Measurements from ENCODE around the gene CABCOCO1. TPM values are rescaled to one million over a fixed set of nuclear protein-coding genes. Genes with fewer than 3 reads are reported as not detected.
"Not testable (repeated sequence)": the region's sequence is repeated elsewhere in the genome, so short reads cannot be mapped to it uniquely, and the experiment has no call there.

CABCOCO1 gene
- total RNA-seq, 1 experiment from 2014 or later = not detected

GRCh38 chr10:61642676-61643075, 20.1 kb upstream of the CABCOCO1 start:
- peak; percentile 36 for DNase-seq (ENCODE audit: low read depth)

GRCh38 chr10:61643316-61643751, 19.4 kb upstream of the CABCOCO1 start:
- no peak for DNase-seq (ENCODE audit: low read depth)

GRCh38 chr10:61653699-61654098, 9.0 kb upstream of the CABCOCO1 start:
- DNase-seq (ENCODE audit: low read depth) = no peak

- no peak for DNase-seq (ENCODE audit: low read depth)
Observed at GRCh38 chr10:61655335-61655851, 7.3 kb upstream of the CABCOCO1 start.

DNA sequence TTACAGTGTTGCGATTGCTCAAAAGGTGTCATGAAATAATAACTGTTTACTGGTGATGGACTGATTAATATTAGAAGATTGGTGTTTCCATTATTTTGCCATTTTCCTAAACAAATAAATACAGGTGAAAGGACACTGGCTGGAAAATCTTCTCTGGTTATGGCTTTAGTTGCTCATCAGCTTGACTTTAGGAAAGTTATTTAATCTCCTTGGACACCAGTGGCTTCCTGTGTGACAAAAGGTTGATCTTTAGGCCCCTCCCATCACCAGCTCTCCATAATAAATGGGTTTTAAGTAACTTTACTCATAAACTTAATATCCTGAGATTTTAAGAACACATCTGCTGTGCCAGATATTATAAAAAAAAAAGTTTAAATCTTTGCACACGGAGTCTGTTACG, 737 bp downstream of the CABCOCO1 start:
- no peak for DNase-seq (ENCODE audit: low read depth)

DNA sequence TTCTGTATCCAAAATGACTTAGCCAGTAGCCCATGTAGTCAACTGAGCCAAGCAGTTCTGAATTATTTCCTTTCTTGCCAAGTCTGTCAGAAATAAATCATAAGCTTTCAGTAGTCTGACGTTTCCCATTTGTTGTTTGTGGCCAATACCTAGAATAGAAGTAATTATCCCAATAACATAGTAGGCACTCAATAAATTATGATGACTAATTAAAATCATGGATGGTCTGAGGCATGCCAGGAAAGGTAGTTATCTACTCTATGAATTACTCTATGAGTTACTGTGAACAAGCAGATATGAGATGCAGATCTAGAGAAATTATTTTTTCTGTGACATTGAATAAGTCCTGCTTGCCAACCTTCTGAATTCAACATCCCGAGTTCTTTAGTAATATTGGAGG, 2.3 kb downstream of the CABCOCO1 start:
- DNase-seq (ENCODE audit: low read depth) = no peak

GRCh38 chr10:61669161-61669725, 6.5 kb downstream of the CABCOCO1 start:
- DNase-seq (ENCODE audit: low read depth) = no peak

- DNase-seq (ENCODE audit: low read depth) = no peak
Observed at GRCh38 chr10:61669849-61670248, 7.1 kb downstream of the CABCOCO1 start.

DNA sequence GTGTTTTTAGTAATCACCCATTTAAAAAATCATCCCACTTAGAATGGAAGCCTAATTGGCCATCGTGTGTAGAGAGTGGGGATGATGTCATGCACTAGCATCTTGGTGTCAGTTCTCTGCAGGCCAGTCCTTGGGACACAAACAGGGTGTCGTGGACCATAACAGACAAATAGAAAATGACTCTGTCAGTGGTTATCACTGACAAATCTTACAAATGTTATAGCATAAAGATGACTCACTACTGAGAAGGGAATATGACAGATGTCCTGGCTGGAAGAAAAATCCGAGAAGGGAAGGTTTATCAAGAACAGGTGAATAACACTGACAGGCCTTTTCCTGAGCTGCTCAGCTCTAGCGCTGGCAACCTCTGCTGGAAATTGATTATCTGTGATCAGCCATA, 10.6 kb downstream of the CABCOCO1 start:
- DNase-seq (ENCODE audit: low read depth) = peak; percentile 1

GRCh38 chr10:61682323-61682722, 19.6 kb downstream of the CABCOCO1 start:
- no peak for DNase-seq (ENCODE audit: low read depth)

- DNase-seq (ENCODE audit: low read depth) = no peak
Observed at GRCh38 chr10:61683319-61683718, 20.6 kb downstream of the CABCOCO1 start.

GRCh38 chr10:61684894-61685507, 22.3 kb downstream of the CABCOCO1 start:
- no peak for DNase-seq (ENCODE audit: low read depth)

DNA sequence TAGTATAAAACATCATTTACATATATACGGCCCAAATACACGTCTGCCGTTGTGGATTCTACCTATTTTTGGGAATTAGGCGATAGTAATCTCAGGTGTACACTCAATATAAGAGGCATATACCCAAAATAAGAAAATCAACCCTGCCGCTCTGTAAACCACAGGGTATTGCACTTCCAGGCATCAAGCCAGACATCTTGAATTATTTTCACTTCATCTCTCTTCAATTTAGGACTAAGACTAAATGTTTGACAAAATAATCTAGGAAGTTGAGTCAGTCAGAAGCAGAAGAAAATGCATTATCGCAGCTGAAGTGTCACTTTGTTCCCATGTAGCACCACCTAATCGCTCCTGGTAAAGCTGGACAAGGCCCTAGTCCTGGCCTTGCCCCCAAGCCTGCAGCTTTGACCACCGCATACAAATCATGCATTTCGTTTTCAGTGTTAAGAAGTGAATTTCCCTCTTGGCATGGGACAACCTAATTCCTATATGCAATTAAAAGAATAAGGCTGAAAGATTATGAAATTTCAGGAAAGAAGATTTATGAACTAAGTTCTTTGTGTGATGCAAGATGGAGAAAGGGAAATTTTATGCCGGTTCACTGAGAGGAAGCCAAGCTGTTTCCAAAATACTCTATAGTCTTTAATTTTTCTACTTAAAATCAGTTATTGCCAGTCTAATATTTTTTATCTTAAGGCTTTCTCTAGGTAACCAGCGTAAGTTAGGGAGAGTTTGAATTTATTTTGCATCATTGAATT, 26.0 kb downstream of the CABCOCO1 start:
- DNase-seq (ENCODE audit: low read depth) = no peak

GRCh38 chr10:61691667-61692066, 28.9 kb downstream of the CABCOCO1 start:
- not testable (repeated sequence) for DNase-seq (ENCODE audit: low read depth)

DNA sequence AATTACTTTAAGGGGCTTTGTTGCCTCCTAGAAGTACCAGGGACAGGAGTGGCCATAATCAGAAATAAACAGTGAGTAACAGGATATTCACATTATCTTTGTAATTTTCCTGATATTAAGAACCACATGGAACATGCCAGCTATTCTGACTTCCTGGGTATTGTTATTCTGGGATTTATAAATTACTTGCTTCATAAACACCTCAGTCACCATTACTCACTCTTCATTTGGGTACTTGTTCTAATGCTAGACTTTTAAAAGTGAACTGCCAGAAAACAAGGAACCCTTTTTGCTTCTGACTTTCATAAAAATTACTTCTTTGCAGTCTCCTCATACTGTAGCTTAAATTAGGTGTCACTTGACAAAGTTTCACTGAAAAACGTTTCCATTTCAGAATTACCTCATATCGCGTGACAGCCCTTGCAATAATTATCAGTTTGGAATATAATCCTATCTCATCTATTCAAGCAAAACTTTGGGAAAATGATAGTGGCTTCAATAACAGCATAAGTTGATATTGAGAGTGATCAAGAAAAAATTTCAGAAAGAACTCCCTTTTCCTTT, 29.8 kb downstream of the CABCOCO1 start:
- DNase-seq (ENCODE audit: low read depth) = no peak

DNA sequence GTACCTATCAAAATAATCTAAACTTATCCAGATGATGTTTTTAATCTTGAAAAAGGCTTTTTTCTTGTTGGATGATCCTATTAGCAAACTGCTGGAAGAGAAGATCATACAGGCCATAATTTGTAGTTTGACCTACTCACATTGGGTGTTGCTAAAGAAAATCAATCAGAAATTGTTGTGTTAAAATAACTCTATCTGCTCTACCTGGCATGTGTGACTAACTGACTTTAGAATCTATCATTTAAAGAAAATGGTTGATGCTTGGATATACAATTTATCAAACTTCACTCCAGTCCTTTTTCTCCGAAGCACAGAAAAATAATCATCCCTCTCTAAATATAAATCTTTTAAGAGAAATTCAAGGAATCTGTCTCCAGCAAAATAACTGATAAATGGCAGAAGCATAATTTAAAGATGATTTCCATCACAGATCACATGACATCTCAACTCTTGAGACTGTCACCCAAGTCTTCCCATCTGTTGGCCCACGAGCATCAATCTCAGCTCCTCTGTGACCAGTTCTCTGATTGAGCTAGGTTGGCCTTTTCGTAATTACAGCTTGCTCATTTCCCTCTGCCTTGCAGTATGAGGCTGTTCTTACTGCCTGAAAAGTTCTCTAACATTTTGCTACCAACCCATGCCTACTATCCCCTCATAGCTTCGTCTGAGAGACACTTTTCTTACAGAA, 36.4 kb downstream of the CABCOCO1 start:
- DNase-seq (ENCODE audit: low read depth) = no peak

GRCh38 chr10:61701055-61701705, 38.5 kb downstream of the CABCOCO1 start:
- no peak for DNase-seq (ENCODE audit: low read depth)

DNA sequence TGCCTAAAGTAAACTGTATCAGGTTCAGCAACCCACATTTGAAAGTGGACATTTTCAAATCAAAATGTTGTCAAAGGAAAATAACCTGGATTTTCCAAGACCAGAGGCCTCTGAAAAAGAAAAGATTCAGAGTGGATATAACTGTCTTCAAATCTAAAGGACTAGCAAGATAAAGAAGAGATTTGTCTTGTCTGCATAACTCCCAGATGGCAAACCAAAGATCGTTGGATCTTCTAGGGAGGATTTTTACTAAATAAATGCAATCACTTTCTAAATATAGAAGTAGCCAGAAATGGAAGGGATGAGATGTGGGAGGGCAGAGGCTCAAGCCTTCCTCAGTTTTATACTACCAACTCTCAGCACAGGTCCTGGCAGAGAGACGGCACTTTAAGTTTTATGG, 39.0 kb downstream of the CABCOCO1 start:
- no peak for DNase-seq (ENCODE audit: low read depth)

- DNase-seq (ENCODE audit: low read depth) = no peak
Observed at GRCh38 chr10:61702584-61702983, 39.9 kb downstream of the CABCOCO1 start.

GRCh38 chr10:61705022-61705613, 42.4 kb downstream of the CABCOCO1 start:
- no peak for DNase-seq (ENCODE audit: low read depth)

GRCh38 chr10:61708846-61709245, 46.1 kb downstream of the CABCOCO1 start:
- DNase-seq (ENCODE audit: low read depth) = no peak

Measured in RPMI7951 (cell line).